HG02870 (cell line): ENCODE measurements around the gene TMEM200A.

Experiments
- ATAC-seq: cut with Tn5 transposase; IDR thresholded peaks from one replicate; pipeline ENCODE4 v1.9.1; 2021; ENCODE audit warnings: mild to moderate bottlenecking, moderate library complexity; ENCODE audit not compliant: unreplicated experiment

The TMEM200A gene

DNA sequence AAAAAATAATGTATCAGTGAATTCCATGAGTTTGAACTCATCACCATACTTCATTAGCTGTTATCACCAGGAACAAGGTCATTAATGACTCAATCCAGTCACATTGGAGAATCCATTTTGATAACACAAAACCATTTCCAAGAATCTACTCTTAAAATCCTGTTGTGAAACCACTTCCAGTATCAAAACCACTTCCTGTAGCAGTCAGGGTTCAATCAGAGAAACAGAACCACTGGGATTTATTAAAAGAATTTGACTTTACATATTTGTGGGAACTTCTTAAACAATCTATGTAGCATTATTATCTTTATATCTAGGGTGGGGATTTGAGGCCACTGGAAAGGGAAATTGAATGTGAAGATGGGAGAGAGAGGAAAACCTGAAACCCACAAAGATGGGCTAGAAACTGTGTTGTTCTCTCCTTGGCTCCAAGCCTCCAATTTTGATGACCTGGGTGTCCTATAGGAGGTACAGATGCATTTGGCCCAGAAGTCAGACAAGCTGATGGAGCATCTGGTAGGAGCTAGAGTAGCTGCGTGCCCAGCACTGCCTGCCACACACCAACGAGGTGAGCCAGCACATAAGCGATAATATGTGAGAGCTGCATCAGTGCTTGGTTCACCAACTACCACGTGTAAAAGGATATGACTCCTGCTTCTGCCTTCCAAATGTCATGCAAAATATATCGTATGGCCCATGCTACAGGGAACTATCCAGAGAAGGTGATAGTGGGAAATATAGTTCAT, 117.0 kb downstream of the TMEM200A start:
- ATAC-seq: no peak

DNA sequence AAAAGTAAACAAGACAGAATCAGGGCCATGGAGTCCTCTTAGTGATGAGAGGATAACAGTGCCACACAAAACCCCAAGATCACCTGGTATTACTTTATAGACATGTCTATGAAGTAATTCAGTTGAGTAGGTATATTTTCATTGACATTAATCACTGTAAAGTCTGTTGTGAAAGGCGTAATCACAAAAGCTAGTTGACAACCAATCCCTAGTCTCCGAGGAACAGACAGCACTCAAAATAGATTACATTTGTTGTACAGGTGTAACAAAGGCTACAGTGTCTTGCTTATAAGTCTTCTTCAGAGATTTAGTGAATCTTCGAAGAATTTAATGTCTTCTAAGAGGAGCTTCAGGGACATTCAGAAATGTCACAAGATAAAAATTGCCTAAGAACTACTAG, 120.1 kb downstream of the TMEM200A start:
- no peak for ATAC-seq

DNA sequence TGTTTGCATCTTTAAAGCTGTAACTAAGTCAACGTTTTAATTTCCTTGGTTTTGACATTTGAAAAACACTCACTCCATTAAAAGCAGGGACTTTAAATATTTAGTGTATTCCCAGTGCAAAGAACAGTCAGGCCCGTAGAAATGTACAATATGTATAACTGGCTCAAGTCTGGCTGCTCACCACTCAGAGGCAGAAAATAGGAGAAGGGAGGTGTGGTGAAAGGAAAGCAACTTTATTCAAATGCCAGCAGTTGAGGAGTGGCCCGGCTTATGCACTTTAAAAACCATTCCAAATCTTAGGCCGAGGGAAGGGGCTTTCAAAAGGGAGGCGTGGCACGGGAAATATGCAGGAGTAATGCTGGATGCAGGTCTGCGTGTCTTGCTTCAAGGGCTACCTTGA, 120.6 kb downstream of the TMEM200A start:
- no peak for ATAC-seq

DNA sequence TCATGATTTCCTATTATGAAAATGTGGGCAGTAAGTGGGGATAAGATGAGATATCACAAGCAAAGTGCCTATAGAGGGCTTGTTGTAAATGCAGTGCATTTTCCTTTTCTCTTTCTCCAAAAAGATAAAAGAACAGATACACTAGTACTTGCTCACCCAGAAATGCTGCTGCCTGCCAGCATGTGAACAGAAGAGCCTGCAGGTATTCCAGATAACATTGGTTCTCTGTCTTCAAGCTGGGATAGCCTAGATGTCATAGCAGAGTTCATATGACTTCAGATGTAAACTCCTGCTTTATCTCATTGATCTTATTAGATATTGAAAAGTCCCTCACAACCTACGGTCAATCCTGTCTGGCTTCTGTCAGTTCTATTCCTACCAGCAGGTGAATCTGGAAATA, 123.7 kb downstream of the TMEM200A start:
- no peak for ATAC-seq
